Hippocampal formation (tissue), 2 donors: ENCODE results near the gene ARL11.
"Not testable (repeated sequence)": the region's sequence is repeated elsewhere in the genome, so short reads cannot be mapped to it uniquely, and the experiment has no call there.

Experiments
- DNase-seq, 2 donors: peaks; one replicate each; lab custom pipeline; 2025; lab: John Stamatoyannopoulos, UW

The ARL11 gene

GRCh38 chr13:49627831-49628652 is at the start of gene ARL11:
ARL11 (plus strand) TSS chr13:49628507; CDS start chr13:49630448, 1,941 bp downstream.
- peak in 1 of 2 donors; percentile 31 for DNase-seq

GRCh38 chr13:49579501-49579900 is 48.8 kb upstream of the ARL11 start:
- no peak for DNase-seq

- no peak for DNase-seq
These were observed 47.2 kb upstream of the ARL11 start for GRCh38 chr13:49580980-49581680.

- peak in 1 of 2 donors; percentile 64 for DNase-seq
These were observed 43.5 kb upstream of the ARL11 start for GRCh38 chr13:49584771-49585182.

- DNase-seq: peak; percentile 64 to 74
These were observed 42.8 kb upstream of the ARL11 start, which contains the start of gene RCBTB1 for GRCh38 chr13:49585220-49586157. RCBTB1 (minus strand) TSS chr13:49585558; CDS start chr13:49567279, 18,279 bp downstream.

GRCh38 chr13:49586717-49587116 is 41.6 kb upstream of the ARL11 start:
- DNase-seq: no peak

- no peak for DNase-seq
These were observed 40.9 kb upstream of the ARL11 start for GRCh38 chr13:49587311-49587847.

GRCh38 chr13:49590714-49591113 is 37.6 kb upstream of the ARL11 start:
- DNase-seq: not testable (repeated sequence)

- not testable (repeated sequence) for DNase-seq
These were observed 34.4 kb upstream of the ARL11 start for GRCh38 chr13:49593876-49594275.

GRCh38 chr13:49594576-49594975 is 33.7 kb upstream of the ARL11 start:
- no peak for DNase-seq

GRCh38 chr13:49596221-49596620 is 32.1 kb upstream of the ARL11 start:
- no peak for DNase-seq

- DNase-seq: no peak
These were observed 31.2 kb upstream of the ARL11 start for GRCh38 chr13:49597043-49597641.

GRCh38 chr13:49602005-49602404 is 26.3 kb upstream of the ARL11 start:
- DNase-seq: no peak

- DNase-seq: not testable (repeated sequence)
These were observed 25.7 kb upstream of the ARL11 start for GRCh38 chr13:49602615-49603014.

GRCh38 chr13:49604570-49604969 is 23.7 kb upstream of the ARL11 start:
- DNase-seq: no peak

- peak; percentile 79 to 90 for DNase-seq
These were observed 21.3 kb upstream of the ARL11 start for GRCh38 chr13:49606747-49607648.

GRCh38 chr13:49607761-49608160 is 20.5 kb upstream of the ARL11 start:
- DNase-seq: no peak

GRCh38 chr13:49608651-49609331 is 19.5 kb upstream of the ARL11 start:
- no peak for DNase-seq

- no peak for DNase-seq
These were observed 18.1 kb upstream of the ARL11 start for GRCh38 chr13:49610176-49610575.
